ENCODE results near the gene HDAC2.

Gene HDAC2

DNA sequence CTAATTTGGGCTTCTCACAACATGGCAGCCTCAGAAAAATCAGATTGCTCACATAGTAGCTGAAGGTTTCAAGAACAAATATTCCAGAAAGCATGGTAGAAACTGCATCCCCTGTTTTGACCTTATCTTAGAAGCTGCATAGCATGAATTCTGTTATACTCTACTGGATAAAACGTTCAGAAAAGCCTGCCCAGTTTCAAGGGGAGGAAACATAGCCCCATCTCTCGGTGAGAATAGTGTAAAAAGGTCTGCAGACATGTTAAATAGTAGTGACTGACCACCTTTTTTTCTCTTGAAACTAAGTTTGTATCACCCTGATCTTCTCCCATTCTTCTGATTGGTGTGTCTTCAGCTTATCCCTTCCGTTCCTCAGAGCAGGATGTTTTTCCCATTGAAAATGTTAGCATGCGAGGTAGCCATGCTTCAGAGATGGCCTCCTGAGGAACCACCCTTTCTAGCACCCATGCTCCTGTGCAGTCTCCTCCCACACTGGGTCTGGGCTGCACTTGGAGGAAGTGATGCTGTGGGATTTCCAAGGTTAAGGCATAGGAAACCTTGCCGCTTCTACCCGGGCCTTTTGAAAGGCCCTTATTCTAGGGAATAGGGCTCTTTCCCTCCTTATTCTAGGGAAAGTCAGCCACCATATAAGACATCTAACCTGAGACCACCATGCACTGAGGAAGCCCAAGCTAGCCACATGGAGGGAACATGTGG lies 63.7 kb downstream of the HDAC2 start:
- no peak for DNase-seq

DNA sequence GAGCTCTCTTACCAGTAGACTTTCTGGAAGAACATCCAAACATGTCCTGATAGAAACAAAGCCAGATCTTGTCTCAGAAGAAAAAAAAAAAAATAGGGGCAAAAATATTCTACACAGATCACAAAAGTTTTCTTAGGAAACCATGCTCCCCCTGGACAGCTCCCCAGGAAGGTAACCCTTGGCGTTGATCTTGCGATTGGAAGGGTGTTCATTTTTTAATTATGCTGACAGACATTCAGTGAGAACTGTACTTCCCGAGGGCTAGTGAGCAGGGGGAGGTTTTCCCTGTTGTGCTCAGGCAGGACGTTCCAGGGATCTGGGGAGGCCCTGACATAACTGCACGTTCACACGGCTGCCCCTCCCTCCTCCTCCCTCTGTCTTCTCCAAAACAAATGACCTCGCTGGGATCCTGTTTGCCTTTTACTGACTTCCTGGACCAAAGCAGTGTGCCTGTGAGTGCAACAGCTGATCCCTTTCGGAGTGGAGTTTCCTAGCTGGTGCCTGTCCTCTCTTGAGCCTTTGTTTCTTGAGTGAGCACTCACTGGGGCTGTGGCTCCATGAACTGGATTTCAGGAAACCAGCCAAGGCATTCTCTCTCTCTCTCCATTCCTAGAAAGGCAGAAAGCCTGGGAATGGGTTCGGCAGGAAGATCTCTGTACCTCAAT lies 67.2 kb downstream of the HDAC2 start:
- no peak for DNase-seq

DNA sequence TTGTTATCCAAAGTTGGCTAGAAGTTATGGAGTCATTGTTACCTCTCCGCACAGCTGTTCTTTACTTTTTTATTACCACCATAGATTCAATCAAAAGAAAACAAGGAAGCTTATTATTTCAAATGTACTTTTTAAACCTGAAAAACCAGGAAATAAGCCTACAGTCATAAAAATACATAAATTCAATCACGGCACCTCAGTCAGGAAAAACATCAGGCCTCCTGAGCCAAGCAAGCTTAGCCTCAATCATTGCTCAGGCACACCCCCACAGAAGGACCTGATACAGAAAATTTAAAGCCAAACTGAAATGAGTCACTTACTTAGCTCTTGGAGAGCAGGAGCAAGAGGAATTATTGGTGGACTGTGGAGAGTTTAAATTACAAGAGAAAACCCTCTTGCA lies 69.5 kb downstream of the HDAC2 start:
- peak; percentile 53 for DNase-seq

DNA sequence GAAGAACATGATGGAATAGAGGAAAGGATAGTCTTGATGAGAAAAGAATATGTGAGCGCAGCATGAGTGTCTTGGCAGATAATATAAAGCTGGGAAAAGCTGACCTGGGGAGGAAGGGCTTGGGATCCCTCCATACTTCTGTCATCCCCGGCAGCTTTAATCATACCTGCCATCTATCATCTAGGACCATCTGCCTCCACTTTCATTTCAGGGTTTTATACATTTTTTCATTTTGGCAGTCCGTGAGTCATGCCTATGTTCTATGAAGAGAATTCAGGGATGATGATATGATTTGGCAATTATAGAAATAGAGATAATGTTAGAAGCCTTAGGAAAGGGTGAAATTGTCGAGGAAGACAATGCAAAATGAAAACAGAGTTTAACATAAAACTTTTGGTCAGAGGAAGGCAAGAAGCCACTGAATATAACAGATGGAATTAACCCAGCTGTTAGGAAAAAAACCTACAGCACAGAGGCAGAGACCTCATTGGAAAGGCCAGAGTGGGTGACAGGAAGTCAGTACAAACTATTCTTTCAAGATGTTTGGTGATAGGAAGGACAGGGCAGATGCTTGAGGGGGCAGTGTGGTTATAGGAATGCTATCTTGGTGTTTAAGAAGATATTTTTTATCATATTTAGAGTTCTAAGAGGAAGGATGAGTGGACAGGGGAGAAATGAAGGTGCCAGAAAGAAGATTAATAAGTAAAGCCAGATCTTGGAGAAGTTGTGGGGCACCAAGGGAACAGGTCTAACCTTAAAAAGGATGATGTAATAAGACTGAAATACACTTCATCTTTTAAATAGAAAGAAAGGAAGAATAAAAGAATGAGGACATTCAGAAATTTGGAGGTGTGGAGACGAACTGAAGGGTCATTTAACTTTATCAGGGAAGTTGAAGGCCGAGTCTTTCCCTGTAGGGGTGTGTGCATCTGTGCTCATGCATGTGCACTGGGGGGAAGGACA lies 76.0 kb downstream of the HDAC2 start:
- DNase-seq, result peak; percentile 57

GRCh38 chr6:113893866-113894265 lies 77.1 kb downstream of the HDAC2 start:
- DNase-seq, result peak; percentile 35

- no peak for DNase-seq
These were observed 77.5 kb downstream of the HDAC2 start for GRCh38 chr6:113893451-113893850.

GRCh38 chr6:113888956-113889630 lies 81.9 kb downstream of the HDAC2 start:
- no peak for DNase-seq

GRCh38 chr6:113888493-113888892 lies 82.5 kb downstream of the HDAC2 start:
- no peak for DNase-seq

GRCh38 chr6:113886512-113886911 lies 84.4 kb downstream of the HDAC2 start:
- no peak for DNase-seq

DNA sequence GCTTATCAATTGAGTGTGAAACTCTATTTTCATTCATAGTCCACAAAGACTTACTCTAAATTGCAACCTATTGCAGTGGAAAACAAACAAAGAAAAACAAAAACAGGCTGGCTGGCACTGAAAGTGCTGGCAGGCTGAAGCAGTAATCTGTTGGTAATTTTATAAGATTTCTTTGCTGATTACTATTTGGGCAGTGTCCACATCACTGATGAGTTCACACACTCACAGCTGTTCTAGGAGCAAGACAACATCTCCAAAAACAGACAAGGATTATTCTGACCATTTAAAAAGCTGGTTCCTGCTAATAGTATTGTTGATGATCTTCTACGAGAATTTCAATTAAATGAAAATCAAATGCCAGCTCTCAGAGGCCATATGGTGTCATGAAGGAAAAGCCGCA lies 86.9 kb downstream of the HDAC2 start:
- no peak for DNase-seq
